ENCODE results near the gene ATF6.

DNA sequence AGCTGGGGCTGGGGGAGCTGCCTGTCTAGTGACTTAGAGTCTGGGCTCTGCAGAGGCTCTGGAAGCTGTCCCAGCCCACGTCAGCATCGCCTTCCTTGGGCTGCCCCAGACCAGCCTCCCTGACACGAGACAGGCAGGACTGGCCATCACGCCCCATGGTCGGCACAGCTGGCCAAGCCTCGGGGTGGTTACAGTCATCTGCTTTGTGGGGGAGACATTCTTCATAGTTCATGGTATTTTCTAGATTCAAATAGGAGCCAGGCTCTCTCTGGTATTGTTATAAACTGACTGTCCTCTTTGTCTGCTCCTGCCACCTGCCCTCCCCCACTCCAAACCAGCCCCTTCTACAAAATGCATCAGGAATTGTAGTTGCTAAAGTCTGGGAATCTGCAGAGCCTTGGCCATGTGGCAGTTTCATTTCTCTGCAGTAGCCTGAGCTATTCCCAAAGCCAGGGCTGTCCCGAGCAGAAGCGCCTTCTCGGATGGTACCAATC is 228.1 kb downstream of the ATF6 start:
- TF ChIP-seq POLR2A (IDR thresholded peaks at IDR 0.05; ENCODE audit: extremely low read depth, insufficient read length) = no peak
- TF ChIP-seq, protein P1, sequence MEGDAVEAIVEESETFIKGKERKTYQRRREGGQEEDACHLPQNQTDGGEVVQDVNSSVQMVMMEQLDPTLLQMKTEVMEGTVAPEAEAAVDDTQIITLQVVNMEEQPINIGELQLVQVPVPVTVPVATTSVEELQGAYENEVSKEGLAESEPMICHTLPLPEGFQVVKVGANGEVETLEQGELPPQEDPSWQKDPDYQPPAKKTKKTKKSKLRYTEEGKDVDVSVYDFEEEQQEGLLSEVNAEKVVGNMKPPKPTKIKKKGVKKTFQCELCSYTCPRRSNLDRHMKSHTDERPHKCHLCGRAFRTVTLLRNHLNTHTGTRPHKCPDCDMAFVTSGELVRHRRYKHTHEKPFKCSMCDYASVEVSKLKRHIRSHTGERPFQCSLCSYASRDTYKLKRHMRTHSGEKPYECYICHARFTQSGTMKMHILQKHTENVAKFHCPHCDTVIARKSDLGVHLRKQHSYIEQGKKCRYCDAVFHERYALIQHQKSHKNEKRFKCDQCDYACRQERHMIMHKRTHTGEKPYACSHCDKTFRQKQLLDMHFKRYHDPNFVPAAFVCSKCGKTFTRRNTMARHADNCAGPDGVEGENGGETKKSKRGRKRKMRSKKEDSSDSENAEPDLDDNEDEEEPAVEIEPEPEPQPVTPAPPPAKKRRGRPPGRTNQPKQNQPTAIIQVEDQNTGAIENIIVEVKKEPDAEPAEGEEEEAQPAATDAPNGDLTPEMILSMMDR (IDR thresholded peaks at IDR 0.05; ENCODE audit: low read depth, low read length) = no peak
- TF ChIP-seq, protein P2, sequence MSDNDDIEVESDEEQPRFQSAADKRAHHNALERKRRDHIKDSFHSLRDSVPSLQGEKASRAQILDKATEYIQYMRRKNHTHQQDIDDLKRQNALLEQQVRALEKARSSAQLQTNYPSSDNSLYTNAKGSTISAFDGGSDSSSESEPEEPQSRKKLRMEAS (IDR thresholded peaks at IDR 0.05; ENCODE audit: low read depth, low read length) = no peak

Measured in NB4 (cell line).